Measurements from ENCODE around the gene GALNT1. TPM values are rescaled to one million over a fixed set of nuclear protein-coding genes. Genes with fewer than 3 reads are reported as not detected.

The GALNT1 gene
- total and polyA plus RNA-seq, 9 of the 15 experiments (the other 6 are each of a cell fraction or from before 2014, with no cell fraction given): 14.4 to 54.1 (median 36.6) TPM

GRCh38 chr18:35730691-35731370 is 149.3 kb downstream of the GALNT1 start (continued):
- TF ChIP-seq UBTF (IDR thresholded peaks at IDR 0.05; ENCODE audit: borderline replicate concordance in 1 of 2, low read depth in 2 of 2, low read length in 2 of 2): no peak
- peak; percentile 40; the same call in 1 of the 2 replicates for TF ChIP-seq DPF2 (IDR thresholded peaks at IDR 0.05)
- no peak for TF ChIP-seq JUN (IDR thresholded peaks at IDR 0.05; ENCODE audit: borderline replicate concordance, low read depth, low read length)
- no peak for TF ChIP-seq JUN (CRISPR knock-in tag; IDR thresholded peaks at IDR 0.05; ENCODE audit: borderline replicate concordance)
- TF ChIP-seq TCF15 (CRISPR knock-in tag; IDR thresholded peaks at IDR 0.05): no peak
- no peak for TF ChIP-seq ARID2 (IDR thresholded peaks at IDR 0.05)
- TF ChIP-seq ZNF609 (CRISPR knock-in tag; IDR thresholded peaks at IDR 0.05; ENCODE audit: borderline replicate concordance): no peak

Measured in K562 (cell line).